Urothelium cell line (cell line): ENCODE measurements around the gene RTN4R.

Experiments
- DNase-seq: peaks from one replicate; pipeline ENCODE4 v3.0.0; 2011; ENCODE audit warnings: low spot score, mixed read lengths
- FAIRE-seq: peaks from 2 replicates; lab custom pipeline; 2011; peaks lifted over from hg19 to GRCh38; lab: Jason Lieb, UNC

The RTN4R gene

DNA sequence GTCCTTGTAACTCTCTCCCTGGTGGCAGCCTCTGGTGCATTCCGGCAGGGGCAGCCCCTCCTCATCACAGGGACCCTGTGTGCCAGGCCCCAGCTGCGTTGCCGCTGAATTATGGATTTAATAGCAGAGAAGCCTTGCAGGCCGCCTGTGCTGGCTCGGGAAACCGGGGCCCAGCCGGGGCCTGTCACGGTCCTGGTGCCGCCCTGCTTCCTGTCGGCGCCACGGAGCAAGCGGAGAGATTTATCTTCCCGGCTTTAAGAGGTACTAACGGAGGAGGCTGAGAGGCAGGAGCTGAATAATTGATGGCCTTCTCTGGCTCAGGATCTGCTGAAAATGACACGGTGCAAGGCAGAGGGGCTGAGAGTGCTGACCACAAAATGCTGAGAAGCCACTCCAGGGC lies 63.3 kb downstream of the RTN4R start:
- FAIRE-seq (no peak), DNase-seq (no peak)

- no peak for DNase-seq
- peak; percentile 63 for FAIRE-seq
Measured at GRCh38 chr22:20204311-20204710, 63.8 kb downstream of the RTN4R start.

GRCh38 chr22:20203552-20204201 lies 64.4 kb downstream of the RTN4R start:
- peak; percentile 86 for FAIRE-seq
- DNase-seq: peak; percentile 75

- DNase-seq (no peak), FAIRE-seq (peak; percentile 53)
Measured at GRCh38 chr22:20203142-20203551, 65.0 kb downstream of the RTN4R start.

DNA sequence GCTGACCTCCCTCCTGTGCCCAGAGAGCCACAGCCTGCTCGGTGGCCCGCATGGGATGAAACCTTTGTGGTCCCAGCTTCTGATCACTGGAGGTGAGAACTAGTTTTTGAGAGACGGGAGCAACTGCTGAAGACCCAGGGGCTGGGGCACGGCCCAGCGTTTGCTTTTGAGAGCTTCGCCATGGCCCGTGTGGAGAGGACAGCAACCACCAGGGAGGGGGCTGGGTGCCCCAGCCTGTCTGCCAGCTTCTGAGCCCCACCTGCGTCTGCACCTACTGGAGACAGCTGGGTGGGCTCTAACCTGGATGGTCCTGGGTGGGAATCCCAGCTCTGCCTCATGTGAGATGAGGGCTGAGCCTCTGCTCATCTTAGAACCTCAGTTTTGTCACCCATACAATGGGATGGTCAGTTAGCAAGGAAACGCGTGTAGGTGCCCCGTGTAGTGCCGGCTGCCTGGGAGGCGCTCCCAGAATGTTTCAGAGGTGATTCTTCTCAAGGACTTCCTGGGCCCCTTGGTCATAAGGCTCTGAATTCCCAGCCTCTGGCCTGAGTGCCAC lies 66.2 kb downstream of the RTN4R start:
- no peak for DNase-seq
- FAIRE-seq: no peak

GRCh38 chr22:20199906-20200305 lies 68.2 kb downstream of the RTN4R start:
- DNase-seq (no peak), FAIRE-seq (no peak)

DNA sequence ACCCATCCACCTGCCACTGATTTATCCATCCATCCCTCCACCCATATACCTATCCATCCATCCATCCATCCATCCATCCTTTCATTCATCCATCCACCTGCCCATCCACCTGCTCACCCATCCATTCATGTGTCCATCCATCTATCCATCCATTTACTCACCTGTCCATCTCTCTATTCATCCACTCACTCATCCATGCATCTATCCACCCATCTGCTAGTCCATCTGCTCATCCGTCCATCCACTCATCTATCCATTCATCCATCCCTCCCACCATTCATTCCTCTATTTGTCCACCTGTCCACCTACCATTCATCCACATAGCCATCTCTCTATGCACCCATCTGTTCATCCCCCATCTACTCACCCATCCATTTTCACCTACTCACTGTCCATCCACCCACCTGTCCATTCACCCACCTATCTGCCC lies 68.7 kb downstream of the RTN4R start:
- no peak for DNase-seq
- FAIRE-seq: peak; percentile 98

DNA sequence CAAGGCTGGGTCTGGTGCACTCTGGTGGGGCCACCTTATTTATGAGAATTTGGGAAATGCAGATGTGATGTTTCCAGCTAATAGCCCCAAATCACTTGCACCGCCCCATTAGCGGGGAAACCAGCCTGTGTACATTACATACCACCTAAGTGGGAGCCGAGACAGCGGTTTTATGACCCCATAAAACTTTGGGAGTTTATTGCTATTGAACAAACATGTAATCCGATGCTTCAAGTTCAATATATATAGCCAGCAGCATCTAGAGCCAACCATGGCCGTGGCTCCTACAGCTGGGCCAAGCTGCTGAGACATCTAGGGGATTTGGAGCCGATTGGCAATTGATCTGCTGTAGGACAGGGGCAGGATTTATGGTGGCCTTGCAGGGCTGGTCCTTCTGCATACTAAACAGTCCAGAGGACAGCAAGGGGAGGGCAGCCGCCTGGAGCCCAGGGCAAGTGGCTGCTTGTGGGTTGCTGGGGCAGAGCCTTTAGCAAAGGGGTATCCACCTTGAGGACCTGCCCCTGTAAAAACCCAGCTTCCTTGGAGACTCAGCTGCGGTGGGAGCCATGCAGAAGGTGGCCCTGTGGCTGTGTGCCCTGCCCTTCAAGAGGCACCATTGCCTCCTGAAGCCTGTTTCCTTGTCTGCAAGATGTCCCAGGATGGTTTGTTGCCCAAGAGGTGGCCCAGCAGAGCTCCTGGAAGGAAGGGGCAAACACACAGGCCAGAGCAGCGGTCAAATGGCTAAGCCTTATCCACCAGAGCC lies 69.4 kb downstream of the RTN4R start:
- FAIRE-seq (peak; percentile 80), DNase-seq (no peak)

DNA sequence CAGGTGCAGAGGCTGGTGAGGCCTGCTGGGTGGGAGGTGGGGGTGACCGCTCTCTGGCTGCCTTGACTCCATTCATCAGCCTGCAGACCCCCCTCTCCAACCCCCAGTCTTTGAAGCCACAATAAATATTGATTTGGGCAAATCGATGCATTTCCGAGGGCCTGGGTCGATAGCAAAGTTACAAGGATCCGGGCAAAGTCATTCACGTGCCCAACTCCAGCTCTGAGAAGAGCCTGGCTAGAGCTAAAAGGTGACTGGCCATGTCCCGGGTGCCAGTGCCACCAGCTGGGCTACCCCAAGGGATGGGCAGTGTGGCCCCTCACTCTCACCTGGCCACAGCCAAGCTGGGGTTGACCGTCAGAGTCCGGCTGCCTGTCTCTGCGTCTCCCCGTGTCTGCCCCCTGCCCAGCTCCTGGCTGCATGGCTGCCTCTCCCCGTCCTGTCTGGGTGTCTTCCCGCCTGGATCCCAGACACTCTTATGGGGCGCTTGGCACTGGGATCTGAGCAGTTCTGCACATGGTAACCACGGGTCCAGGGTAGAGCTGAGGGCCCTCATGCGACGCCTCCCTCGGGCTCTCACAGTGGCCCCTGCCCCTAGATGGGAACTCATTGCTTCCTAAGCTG lies 70.6 kb downstream of the RTN4R start:
- FAIRE-seq (no peak), DNase-seq (no peak)

DNA sequence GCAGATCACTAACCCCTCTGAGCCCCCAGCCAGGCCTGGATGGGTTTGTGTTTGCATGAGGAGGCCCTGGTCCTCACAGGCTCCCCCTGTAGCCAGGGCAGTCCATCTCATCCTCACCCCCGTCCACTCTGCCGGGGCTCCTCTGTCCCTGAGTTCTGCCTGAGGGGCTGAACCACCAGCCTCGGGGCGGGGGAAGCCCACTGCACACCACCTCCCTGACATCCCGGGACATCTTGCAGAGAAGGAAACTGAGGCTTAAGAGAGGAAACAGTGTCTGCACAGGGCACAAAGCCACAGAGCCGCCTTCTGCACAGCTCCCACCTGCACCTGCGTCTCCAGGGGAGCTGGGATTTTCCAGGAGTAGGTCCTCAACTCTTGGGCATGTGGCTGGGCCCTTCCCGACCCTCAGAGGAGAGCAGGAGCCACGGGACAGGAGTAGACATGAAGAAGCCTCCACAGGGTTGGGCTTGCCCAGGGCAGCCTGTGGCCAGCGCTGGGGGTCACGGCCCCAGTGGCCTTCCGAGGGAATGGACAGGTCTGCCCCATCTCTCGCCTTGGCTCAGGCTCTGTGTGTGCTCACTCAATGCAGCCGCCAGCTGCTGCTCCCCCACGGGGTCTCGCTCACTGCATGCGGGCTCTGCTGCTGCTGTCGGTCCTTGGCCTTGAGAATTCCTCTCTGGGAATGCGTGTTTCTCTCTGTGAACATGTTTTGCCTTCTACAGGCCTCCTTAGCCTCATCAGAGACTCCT lies 71.8 kb downstream of the RTN4R start:
- FAIRE-seq: no peak
- no peak for DNase-seq

DNA sequence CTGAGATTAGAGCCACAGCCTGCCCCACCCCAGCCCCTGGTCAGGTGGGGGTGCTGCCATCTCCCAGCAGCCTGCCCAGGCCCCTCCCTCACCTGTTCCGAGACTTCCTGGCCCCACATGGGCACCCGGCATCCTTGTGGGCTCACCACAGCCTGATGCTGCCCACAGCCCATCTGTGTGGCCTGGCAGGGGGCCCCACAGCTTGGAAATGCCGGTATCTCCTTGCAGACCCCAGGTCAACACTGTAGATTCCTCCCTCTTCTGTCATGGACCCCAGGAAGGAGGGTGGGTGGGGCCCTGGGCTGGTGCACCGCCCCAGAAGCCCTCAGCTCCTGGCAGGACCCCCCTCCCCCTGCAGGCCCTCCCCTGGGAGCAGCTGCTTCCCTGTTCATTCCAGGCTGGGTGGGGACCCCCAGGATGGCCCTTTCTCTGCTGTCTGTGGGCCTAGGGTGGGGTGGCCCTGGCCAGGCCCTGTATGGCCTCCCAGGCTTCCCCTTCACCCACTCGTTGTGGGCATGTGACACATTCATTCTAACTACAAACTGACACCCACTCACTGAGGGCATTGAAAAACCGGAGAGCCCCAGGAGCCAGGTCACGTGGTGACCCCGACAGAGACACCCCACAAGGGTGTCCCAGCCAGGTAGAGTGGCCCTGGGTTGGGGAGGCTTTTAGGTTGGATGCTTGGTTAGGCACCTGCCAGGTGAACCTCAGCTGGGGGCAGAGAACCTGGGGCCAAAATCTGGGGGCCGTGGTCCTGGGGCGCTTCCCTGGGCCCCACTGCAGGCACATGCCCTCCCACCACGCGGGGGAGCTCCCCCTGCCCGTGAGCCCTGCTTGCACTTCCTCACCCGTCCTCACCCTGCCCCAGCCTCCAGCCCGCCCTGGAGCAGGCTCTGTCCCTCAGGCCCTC lies 73.2 kb downstream of the RTN4R start:
- FAIRE-seq: no peak
- no peak for DNase-seq

GRCh38 chr22:20193761-20194494 lies 74.2 kb downstream of the RTN4R start:
- DNase-seq (no peak), FAIRE-seq (no peak)

DNA sequence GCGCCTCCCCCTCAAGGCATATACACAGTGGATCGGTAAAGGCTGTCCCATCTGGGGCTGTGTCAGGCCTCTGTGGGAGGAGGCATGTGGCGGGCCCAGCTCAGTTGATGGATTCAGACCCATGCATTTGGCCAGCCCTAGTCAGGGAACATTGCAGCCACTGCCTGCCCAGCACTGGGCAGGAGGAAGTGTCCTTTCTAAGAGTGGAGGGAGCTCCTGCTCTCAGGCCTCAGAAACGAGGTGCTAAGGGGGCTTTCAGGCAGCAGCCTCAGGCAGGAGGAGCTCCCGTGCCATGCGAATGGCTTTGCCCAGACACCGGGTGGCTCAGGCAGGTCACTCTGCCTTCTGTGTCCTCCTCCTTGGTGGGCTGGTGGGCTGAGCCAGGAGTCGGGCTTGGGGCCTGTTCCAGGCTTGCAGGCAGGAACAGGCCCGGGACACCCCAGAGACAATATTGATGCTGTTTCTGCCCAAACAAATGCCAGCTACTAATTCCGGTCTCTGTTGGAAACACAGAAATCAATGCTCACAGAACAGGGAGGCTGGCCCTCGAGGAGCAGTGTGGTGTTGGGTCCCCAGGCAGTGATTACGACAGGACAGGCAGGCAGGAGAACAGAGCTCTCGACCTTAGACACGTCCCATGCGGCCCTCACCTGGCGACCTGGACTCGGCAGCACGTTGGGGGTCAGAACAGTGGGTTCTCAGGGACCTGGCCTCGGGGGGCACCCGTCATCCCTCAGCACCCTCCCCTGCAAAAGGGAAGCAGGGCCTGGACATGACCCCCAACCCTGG lies 75.0 kb downstream of the RTN4R start:
- FAIRE-seq: peak; percentile 35
- no peak for DNase-seq

DNA sequence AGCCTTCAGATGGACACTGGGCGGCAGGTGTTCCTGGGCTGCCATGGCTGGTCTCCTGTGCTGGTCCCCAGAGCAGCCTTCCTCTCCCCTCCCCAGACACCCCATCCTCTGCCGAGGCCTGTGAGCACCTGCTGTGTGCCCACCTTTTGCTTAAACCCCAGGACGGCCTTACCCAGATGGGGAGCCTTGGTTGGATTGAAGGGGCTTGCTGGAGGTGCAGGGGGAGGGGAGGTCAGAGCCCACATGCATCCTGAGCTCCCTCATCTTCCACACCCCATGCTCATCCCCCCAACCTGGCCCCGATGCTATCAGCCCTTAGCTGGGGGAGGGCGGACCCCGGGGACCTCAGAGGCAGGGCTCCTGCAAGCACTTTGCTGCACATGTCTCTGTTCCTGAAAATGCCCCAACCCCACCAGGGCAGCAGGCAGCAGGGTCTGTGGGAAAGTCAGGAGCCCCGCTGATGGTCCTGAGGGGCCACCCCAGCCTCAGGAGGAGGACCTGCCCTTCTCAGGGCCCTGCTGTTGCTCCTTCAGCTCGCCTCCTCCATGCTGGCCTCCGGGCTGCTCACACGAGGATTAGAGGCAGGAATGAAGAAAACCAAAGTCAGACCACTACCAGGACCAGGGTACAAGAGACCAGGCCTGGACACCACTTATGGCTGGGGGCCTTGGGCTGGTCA lies 75.7 kb downstream of the RTN4R start:
- no peak for FAIRE-seq
- DNase-seq: no peak

GRCh38 chr22:20191803-20192202 lies 76.3 kb downstream of the RTN4R start:
- DNase-seq (no peak), FAIRE-seq (no peak)
